IPS-18c (cell line): ENCODE measurements around the gene TTC6.
"Not testable (repeated sequence)": the region's sequence is repeated elsewhere in the genome, so short reads cannot be mapped to it uniquely, and the experiment has no call there.

ENCODE experiments used
- H3K4me3 ChIP-seq: 2 replicates; pipeline ENCODE4 v1.7.0; 2013; ENCODE audit warnings: low read depth, mild to moderate bottlenecking, low read length, moderate library complexity; ENCODE audit not compliant: insufficient read depth
- H3K9me3 ChIP-seq: one replicate; pipeline ENCODE4 v1.6.1; 2013; ENCODE audit warnings: mild to moderate bottlenecking, low read length, moderate library complexity; ENCODE audit not compliant: control insufficient read depth, insufficient read depth

The TTC6 gene

GRCh38 chr14:37594971-37595808 lies at the start of gene TTC6, which contains the start of gene FOXA1:
Gene TTC6 (plus strand): TSS chr14:37595629. CDS start chr14:37622065, 26,436 bp downstream.
Gene FOXA1 (minus strand): TSS chr14:37595249. CDS start chr14:37594972, 277 bp downstream.
- H3K9me3 ChIP-seq: peaks cover 2% of the 10 kb centered on the region
- H3K4me3 ChIP-seq: peak within 1 kb of the TSS; percentile 44

GRCh38 chr14:37546621-37547447 lies 48.6 kb upstream of the TTC6 start:
- no peaks in the 10 kb centered on the region for H3K9me3 ChIP-seq
- no peak overlapping the region for H3K4me3 ChIP-seq

- H3K9me3 ChIP-seq: no peaks in the 10 kb centered on the region
- no peak overlapping the region for H3K4me3 ChIP-seq
Observed at GRCh38 chr14:37550511-37550910, 44.9 kb upstream of the TTC6 start.

- Histone ChIP-seq H3K9me3 (peaks cover 2% of the 10 kb centered on the region), H3K4me3 (no peak overlapping the region)
Observed at GRCh38 chr14:37551119-37551518, 44.3 kb upstream of the TTC6 start.

- Histone ChIP-seq H3K4me3 (no peak overlapping the region), H3K9me3 (peaks cover 2% of the 10 kb centered on the region)
Observed at GRCh38 chr14:37553935-37554550, 41.4 kb upstream of the TTC6 start.

GRCh38 chr14:37555596-37555995 lies 39.8 kb upstream of the TTC6 start:
- H3K9me3 ChIP-seq, H3K4me3 ChIP-seq: not testable (repeated sequence)

GRCh38 chr14:37558740-37559139 lies 36.7 kb upstream of the TTC6 start:
- no peak overlapping the region for H3K4me3 ChIP-seq
- H3K9me3 ChIP-seq: peaks cover 2% of the 10 kb centered on the region

GRCh38 chr14:37559386-37559785 lies 36.0 kb upstream of the TTC6 start:
- Histone ChIP-seq H3K9me3 (peaks cover 2% of the 10 kb centered on the region), H3K4me3 (no peak overlapping the region)

GRCh38 chr14:37563189-37563588 lies 32.2 kb upstream of the TTC6 start:
- Histone ChIP-seq H3K4me3 (no peak overlapping the region), H3K9me3 (no peaks in the 10 kb centered on the region)

- Histone ChIP-seq H3K4me3 (no peak overlapping the region), H3K9me3 (no peaks in the 10 kb centered on the region)
Observed at GRCh38 chr14:37565550-37565949, 29.9 kb upstream of the TTC6 start.

GRCh38 chr14:37566811-37567371 lies 28.5 kb upstream of the TTC6 start:
- H3K9me3 ChIP-seq: no peaks in the 10 kb centered on the region
- H3K4me3 ChIP-seq: no peak overlapping the region

GRCh38 chr14:37569729-37570128 lies 25.7 kb upstream of the TTC6 start:
- Histone ChIP-seq H3K9me3 (no peaks in the 10 kb centered on the region), H3K4me3 (no peak overlapping the region)

- no peak overlapping the region for H3K4me3 ChIP-seq
- no peaks in the 10 kb centered on the region for H3K9me3 ChIP-seq
Observed at GRCh38 chr14:37571391-37571790, 24.0 kb upstream of the TTC6 start.

GRCh38 chr14:37573356-37573755 lies 22.1 kb upstream of the TTC6 start:
- no peak overlapping the region for H3K4me3 ChIP-seq
- H3K9me3 ChIP-seq: no peaks in the 10 kb centered on the region

GRCh38 chr14:37579274-37579673 lies 16.2 kb upstream of the TTC6 start:
- Histone ChIP-seq H3K9me3 (no peaks in the 10 kb centered on the region), H3K4me3 (no peak overlapping the region)

GRCh38 chr14:37580146-37580545 lies 15.3 kb upstream of the TTC6 start:
- no peaks in the 10 kb centered on the region for H3K9me3 ChIP-seq
- no peak overlapping the region for H3K4me3 ChIP-seq
